PC-3 (cell line): ENCODE measurements around the gene TLDC2. TPM values are rescaled to one million over a fixed set of nuclear protein-coding genes. Genes with fewer than 3 reads are reported as not detected.

ENCODE experiments used
- ATAC-seq: fragments of 200-7000 bp; cut with Tn5 transposase; 2 replicates; pipeline ENCODE4 v1.9.1; 2020; ENCODE audit warnings: mild to moderate bottlenecking, moderate library complexity
- BruUV-seq: library from RNA; stranded (reverse); fragments of 400-500 nt; replicated peaks from 2 replicates; lab custom pipeline; 2021; lab: Mats Ljungman, UMichigan
- CTCF ChIA-PET: fragments of 300-600 bp; sonication (Branson Sonifier 250); formaldehyde crosslinking; loops from one replicate; lab custom pipeline; 2022; ENCODE audit warnings: antibody characterized with exemption; lab: Charles Lee
- POLR2A ChIA-PET: fragments of 300-600 bp; sonication (Branson Sonifier 250); formaldehyde crosslinking; loops from one replicate; lab custom pipeline; 2022; ENCODE audit warnings: antibody characterized with exemption; ENCODE audit not compliant: unreplicated experiment; lab: Charles Lee
- DNase-seq: peaks from one replicate; pipeline ENCODE4 v3.0.0-alpha.2; 2015
- H2AFZ ChIP-seq: fragments of 300-600 bp; sonication (generic); 2 replicates; pipeline ENCODE4 v1.6.0; 2016; ENCODE audit warnings: antibody characterized with exemption, low read length
- H3F3A ChIP-seq: fragments of 300-600 bp; sonication (generic); one replicate; pipeline ENCODE4 v1.6.0; 2017; ENCODE audit warnings: antibody characterized with exemption, low read length, control low read depth, mild to moderate bottlenecking; ENCODE audit not compliant: unreplicated experiment
- H3K27ac ChIP-seq: fragments of 300-600 bp; sonication (generic); 2 replicates; pipeline ENCODE4 v1.5.1; 2016; ENCODE audit warnings: mild to moderate bottlenecking, low read length
- H3K27me3 ChIP-seq: fragments of 300-600 bp; sonication (generic); 2 replicates; pipeline ENCODE4 v1.6.1; 2016; ENCODE audit warnings: low read length, mixed read lengths
- H3K36me3 ChIP-seq: fragments of 300-600 bp; sonication (generic); 2 replicates; pipeline ENCODE4 v1.6.1; 2016; ENCODE audit warnings: low read depth, mixed run types, low read length, mixed read lengths
- H3K4me1 ChIP-seq: fragments of 300-600 bp; sonication (generic); 2 replicates; pipeline ENCODE4 v1.5.1; 2016; ENCODE audit warnings: low read length; ENCODE audit not compliant: insufficient read depth
- H3K4me2 ChIP-seq: fragments of 300-600 bp; sonication (generic); 2 replicates; pipeline ENCODE4 v1.6.0; 2016; ENCODE audit warnings: low read length
- H3K4me3 ChIP-seq: fragments of 300-600 bp; sonication (generic); 2 replicates; pipeline ENCODE4 v1.5.1; 2016; ENCODE audit warnings: mild to moderate bottlenecking, low read length, mixed read lengths
- H3K79me2 ChIP-seq: fragments of 300-600 bp; sonication (generic); 2 replicates; pipeline ENCODE4 v1.6.1; 2017; ENCODE audit warnings: low read length, mixed read lengths
- H3K9ac ChIP-seq: fragments of 300-600 bp; sonication (generic); 2 replicates; pipeline ENCODE4 v1.6.0; 2016; ENCODE audit warnings: mild to moderate bottlenecking, low read length
- H3K9me2 ChIP-seq: fragments of 300-600 bp; sonication (generic); replicated peaks from 2 replicates; pipeline ENCODE4 v1.6.1; 2016; ENCODE audit warnings: mixed run types, low read length, mixed read lengths
- H3K9me3 ChIP-seq: fragments of 300-600 bp; sonication (generic); 2 replicates; pipeline ENCODE4 v1.6.1; 2016; ENCODE audit warnings: low read length, mixed read lengths
- H4K20me1 ChIP-seq: fragments of 300-600 bp; sonication (generic); 2 replicates; pipeline ENCODE4 v1.6.1; 2016; ENCODE audit warnings: low read length, mixed read lengths
- CTCF ChIP-seq: fragments of 300-600 bp; sonication (generic); conservative IDR thresholded peaks from 2 replicates; pipeline ENCODE4 v1.5.1; 2017; ENCODE audit warnings: antibody characterized with exemption, low read depth, mild to moderate bottlenecking, low read length
- EZH2 ChIP-seq: fragments of 300-600 bp; sonication (generic); IDR thresholded peaks from one replicate; pipeline ENCODE4 v1.6.1; 2017; ENCODE audit warnings: antibody characterized with exemption, mild to moderate bottlenecking, low read length; ENCODE audit not compliant: unreplicated experiment
- EZH2phosphoT487 ChIP-seq: fragments of 300-600 bp; sonication (generic); IDR thresholded peaks from 2 replicates; pipeline ENCODE4 v1.6.1; 2018; ENCODE audit warnings: mild to moderate bottlenecking, antibody characterized with exemption, low read length, borderline replicate concordance
- intact Hi-C: fragments of 100-400 bp; cut with micrococcal nuclease; formaldehyde crosslinking; loops from 2 replicates; pipeline ENCODE4 v1.9.0; 2023
- total RNA-seq: library from RNA; depleted of rRNA; stranded (reverse); fragments of >200 nt; gene quantifications from 2 replicates; pipeline ENCODE4 v1.2.3, GENCODE V29; 2014

TLDC2 gene
- total RNA-seq, 1 experiment from 2014 or later: not detected

GRCh38 chr20:36827541-36828279 is 48.2 kb upstream of the TLDC2 start:
- H3F3A ChIP-seq: no peaks in the 10 kb centered on the region
- DNase-seq (no peak), ATAC-seq (no peak)
- no peak overlapping the region for H3K4me2 ChIP-seq
- no peaks in the 10 kb centered on the region for H3K27me3 ChIP-seq
- H3K4me3 ChIP-seq: no peak overlapping the region
- POLR2A ChIA-PET: no interaction called here
- H3K9ac ChIP-seq: no peak overlapping the region
- intact Hi-C loops: no loop called here
- TF ChIP-seq CTCF (no peak), EZH2 (no peak)
- H3K27ac ChIP-seq: no peak overlapping the region
- no peak overlapping the region for H2AFZ ChIP-seq
- H3K4me1 ChIP-seq: peaks cover 6% of the 10 kb centered on the region
- H3K9me3 ChIP-seq: no peaks in the 10 kb centered on the region
- no peaks in the 10 kb centered on the region for H3K79me2 ChIP-seq
- CTCF ChIA-PET: no interaction called here
- peaks cover 23% of the 10 kb centered on the region for H3K36me3 ChIP-seq
- H4K20me1 ChIP-seq: no peaks in the 10 kb centered on the region
- no TSS peak for BruUV-seq
- no peaks in the 10 kb centered on the region for H3K9me2 ChIP-seq

- DNase-seq (peak; percentile 34), ATAC-seq (peak; percentile 7)
- peaks cover 9% of the 10 kb centered on the region; the same call in 1 of the 2 replicates for H3K79me2 ChIP-seq
- H3K4me1 ChIP-seq: peaks cover 13% of the 10 kb centered on the region
- no peaks in the 10 kb centered on the region for H4K20me1 ChIP-seq
- H3K27ac ChIP-seq: peak overlapping the region; percentile 49
- no peak overlapping the region for H3K4me2 ChIP-seq
- TF ChIP-seq CTCF (peak; percentile 34), EZH2 (no peak), EZH2phosphoT487 (no peak)
- ChIA-PET CTCF (no interaction called here), POLR2A (no interaction called here)
- H3K27me3 ChIP-seq: no peaks in the 10 kb centered on the region
- no peaks in the 10 kb centered on the region for H3K9me3 ChIP-seq
- peaks cover 9% of the 10 kb centered on the region; the same call in 1 of the 2 replicates for H3K36me3 ChIP-seq
- H3K9ac ChIP-seq: no peak overlapping the region
- BruUV-seq: no TSS peak
- H3K9me2 ChIP-seq: no peaks in the 10 kb centered on the region
- H3F3A ChIP-seq: no peaks in the 10 kb centered on the region
- H2AFZ ChIP-seq: no peak overlapping the region
- H3K4me3 ChIP-seq: no peak overlapping the region
- intact Hi-C loops: no loop called here
These were observed 44.9 kb upstream of the TLDC2 start for GRCh38 chr20:36830791-36831691.
